GM13976 (cell line): ENCODE measurements around the gene SAV1.

Source experiments
- DNase-seq: peaks from one replicate; pipeline ENCODE4 v3.0.0; 2012; ENCODE audit warnings: low spot score
- in situ Hi-C: fragments of 300-500 bp; cut with MboI; formaldehyde crosslinking; loops from one replicate; pipeline ENCODE4 v1.12.0; 2022; ENCODE audit warnings: low sequenced_read_pairs, mixed read lengths, inconsistent platforms; ENCODE audit not compliant: unreplicated experiment
- TF ChIP-seq, protein P1 (sequence below): IDR thresholded peaks from 2 replicates; pipeline ENCODE4 v1.5.1; 2012; ENCODE audit warnings: borderline replicate concordance, mild to moderate bottlenecking; ENCODE audit not compliant: insufficient read depth; ENCODE audit errors: extremely low read depth, missing control alignments, control extremely low read depth

Gene SAV1

GRCh38 chr14:50590464-50590863 lies 77.6 kb downstream of the SAV1 start:
- in situ Hi-C loops: no loop called here
- DNase-seq: no peak
- TF ChIP-seq, protein P1, sequence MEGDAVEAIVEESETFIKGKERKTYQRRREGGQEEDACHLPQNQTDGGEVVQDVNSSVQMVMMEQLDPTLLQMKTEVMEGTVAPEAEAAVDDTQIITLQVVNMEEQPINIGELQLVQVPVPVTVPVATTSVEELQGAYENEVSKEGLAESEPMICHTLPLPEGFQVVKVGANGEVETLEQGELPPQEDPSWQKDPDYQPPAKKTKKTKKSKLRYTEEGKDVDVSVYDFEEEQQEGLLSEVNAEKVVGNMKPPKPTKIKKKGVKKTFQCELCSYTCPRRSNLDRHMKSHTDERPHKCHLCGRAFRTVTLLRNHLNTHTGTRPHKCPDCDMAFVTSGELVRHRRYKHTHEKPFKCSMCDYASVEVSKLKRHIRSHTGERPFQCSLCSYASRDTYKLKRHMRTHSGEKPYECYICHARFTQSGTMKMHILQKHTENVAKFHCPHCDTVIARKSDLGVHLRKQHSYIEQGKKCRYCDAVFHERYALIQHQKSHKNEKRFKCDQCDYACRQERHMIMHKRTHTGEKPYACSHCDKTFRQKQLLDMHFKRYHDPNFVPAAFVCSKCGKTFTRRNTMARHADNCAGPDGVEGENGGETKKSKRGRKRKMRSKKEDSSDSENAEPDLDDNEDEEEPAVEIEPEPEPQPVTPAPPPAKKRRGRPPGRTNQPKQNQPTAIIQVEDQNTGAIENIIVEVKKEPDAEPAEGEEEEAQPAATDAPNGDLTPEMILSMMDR: no peak
